Adrenal gland (tissue), 5 donors: ENCODE measurements around the gene PAQR9.

ENCODE experiments used
- POLR2A ChIP-seq, 2 donors: fragments of 450-650 bp; IDR thresholded peaks; one replicate each; pipeline ENCODE4 v1.6.1; 2017; ENCODE audit warnings: antibody characterized with exemption in 2 of 2, mild to moderate bottlenecking in 2 of 2, moderate library complexity in 1 of 2
- TF ChIP-seq, protein P1 (sequence below), 6 experiments: fragments of 450-650 bp in 4 of 6; fragments of 200-600 bp in 2 of 6; sonication (generic) in 1 of 6; IDR thresholded peaks; 1 replicate in 5 of 6; 2 replicates in 1 of 6; pipeline versions ENCODE4 v1.5.1 to v1.8.0; 2016 to 2021; ENCODE audit warnings: antibody characterized with exemption in 6 of 6, mild to moderate bottlenecking in 2 of 6, moderate library complexity in 1 of 6
- donor health status: DM: no; HTN: no; CAD: no.

GRCh38 chr3:142951794-142952193 is 11.7 kb downstream of the PAQR9 start:
- TF ChIP-seq, protein P1, sequence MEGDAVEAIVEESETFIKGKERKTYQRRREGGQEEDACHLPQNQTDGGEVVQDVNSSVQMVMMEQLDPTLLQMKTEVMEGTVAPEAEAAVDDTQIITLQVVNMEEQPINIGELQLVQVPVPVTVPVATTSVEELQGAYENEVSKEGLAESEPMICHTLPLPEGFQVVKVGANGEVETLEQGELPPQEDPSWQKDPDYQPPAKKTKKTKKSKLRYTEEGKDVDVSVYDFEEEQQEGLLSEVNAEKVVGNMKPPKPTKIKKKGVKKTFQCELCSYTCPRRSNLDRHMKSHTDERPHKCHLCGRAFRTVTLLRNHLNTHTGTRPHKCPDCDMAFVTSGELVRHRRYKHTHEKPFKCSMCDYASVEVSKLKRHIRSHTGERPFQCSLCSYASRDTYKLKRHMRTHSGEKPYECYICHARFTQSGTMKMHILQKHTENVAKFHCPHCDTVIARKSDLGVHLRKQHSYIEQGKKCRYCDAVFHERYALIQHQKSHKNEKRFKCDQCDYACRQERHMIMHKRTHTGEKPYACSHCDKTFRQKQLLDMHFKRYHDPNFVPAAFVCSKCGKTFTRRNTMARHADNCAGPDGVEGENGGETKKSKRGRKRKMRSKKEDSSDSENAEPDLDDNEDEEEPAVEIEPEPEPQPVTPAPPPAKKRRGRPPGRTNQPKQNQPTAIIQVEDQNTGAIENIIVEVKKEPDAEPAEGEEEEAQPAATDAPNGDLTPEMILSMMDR (IDR thresholded peaks at IDR 0.05), result no peak
- TF ChIP-seq POLR2A (IDR thresholded peaks at IDR 0.05), result no peak
